AG09319 (cell line): ENCODE data around the gene EFCAB12.

Source experiments
- DNase-seq: peaks from one replicate; pipeline ENCODE4 v3.0.0-alpha.2; 2010; ENCODE audit warnings: low read depth; ENCODE audit errors: extremely low read depth
- TF ChIP-seq, protein P1 (sequence below): IDR thresholded peaks from 2 replicates; pipeline ENCODE4 v1.5.1; 2011; ENCODE audit warnings: low read depth, mild to moderate bottlenecking, inconsistent platforms, low read length, moderate library complexity

EFCAB12 gene

DNA sequence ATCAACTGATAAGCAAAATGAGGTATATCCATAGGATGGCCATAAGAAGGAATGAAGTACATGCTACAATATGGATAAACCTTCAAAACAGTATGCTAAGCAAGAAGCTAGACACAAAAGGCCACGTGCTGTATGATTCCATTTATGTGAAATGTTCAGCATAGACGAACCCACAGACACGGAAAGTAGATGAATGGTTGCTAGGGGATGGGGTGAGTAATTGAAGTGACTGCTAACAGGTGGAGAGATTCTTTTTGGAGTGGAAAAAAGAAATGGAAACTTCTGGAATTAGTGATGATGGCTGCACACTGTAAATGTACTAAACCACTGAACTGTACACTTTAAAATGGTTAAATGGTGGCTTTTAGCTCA lies 630 bp upstream of the EFCAB12 start:
- TF ChIP-seq, protein P1, sequence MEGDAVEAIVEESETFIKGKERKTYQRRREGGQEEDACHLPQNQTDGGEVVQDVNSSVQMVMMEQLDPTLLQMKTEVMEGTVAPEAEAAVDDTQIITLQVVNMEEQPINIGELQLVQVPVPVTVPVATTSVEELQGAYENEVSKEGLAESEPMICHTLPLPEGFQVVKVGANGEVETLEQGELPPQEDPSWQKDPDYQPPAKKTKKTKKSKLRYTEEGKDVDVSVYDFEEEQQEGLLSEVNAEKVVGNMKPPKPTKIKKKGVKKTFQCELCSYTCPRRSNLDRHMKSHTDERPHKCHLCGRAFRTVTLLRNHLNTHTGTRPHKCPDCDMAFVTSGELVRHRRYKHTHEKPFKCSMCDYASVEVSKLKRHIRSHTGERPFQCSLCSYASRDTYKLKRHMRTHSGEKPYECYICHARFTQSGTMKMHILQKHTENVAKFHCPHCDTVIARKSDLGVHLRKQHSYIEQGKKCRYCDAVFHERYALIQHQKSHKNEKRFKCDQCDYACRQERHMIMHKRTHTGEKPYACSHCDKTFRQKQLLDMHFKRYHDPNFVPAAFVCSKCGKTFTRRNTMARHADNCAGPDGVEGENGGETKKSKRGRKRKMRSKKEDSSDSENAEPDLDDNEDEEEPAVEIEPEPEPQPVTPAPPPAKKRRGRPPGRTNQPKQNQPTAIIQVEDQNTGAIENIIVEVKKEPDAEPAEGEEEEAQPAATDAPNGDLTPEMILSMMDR = no peak
- no peak for DNase-seq

DNA sequence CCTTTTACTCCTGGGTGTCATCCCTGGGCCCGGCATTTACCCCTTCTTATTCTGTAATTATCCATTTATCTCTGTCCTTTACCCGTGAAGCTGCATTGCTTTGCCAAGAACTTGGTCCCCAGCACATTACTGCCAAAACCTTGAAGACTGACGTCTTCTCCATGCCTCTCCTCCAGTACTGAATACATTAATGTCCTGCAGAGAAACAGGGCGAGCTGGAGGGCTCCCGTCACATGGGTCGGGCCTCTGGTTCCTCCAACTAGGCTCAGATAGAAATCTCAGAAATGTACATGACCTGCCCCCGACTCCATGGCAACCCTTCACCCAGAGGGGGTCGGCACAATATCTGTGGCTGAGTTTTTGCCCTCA lies 445 bp downstream of the EFCAB12 start:
- DNase-seq = no peak
- TF ChIP-seq, protein P1 = no peak

DNA sequence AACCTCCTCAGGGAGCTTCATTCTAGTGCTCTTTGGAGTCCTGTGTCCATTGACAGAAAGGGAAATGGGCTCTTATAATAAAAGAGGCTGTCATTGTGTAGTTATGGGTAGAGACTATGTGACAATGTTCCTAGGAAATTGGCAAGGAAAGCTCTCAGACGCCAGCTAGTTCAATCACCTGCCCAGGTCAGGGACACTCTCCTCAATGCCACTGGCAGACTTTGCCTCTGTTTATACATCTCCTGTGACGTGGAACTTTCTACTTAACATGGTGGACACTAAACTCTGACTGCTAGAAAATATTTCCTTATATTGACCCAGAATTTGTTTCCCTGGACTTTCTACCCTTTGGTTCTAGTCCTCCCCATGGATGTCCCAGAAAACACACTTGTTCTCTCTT lies 2.8 kb downstream of the EFCAB12 start:
- TF ChIP-seq, protein P1 = no peak

DNA sequence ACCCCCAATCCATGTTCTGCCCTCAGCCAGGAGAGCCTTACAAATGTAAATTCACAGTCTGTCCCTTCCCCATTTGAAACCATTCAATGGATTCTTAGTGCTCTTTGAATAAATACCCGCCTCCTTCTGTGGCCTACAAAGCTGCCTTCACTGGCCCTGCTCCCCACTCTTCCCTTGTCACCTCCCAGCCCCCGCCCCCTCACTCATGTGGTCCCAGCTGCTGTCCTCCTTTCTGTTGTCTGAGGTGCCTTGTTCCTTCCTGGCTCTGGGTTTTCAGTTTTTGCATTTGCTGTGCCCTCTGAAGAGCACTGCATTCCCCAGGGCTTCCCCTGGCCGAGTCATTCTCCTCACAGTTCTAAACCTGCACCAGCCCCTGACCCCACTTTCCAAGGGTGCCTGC lies 3.2 kb downstream of the EFCAB12 start:
- TF ChIP-seq, protein P1 = no peak
- no peak for DNase-seq

More for the DNA sequence above, 2.8 kb downstream of the EFCAB12 start:
- no peak for DNase-seq

DNA sequence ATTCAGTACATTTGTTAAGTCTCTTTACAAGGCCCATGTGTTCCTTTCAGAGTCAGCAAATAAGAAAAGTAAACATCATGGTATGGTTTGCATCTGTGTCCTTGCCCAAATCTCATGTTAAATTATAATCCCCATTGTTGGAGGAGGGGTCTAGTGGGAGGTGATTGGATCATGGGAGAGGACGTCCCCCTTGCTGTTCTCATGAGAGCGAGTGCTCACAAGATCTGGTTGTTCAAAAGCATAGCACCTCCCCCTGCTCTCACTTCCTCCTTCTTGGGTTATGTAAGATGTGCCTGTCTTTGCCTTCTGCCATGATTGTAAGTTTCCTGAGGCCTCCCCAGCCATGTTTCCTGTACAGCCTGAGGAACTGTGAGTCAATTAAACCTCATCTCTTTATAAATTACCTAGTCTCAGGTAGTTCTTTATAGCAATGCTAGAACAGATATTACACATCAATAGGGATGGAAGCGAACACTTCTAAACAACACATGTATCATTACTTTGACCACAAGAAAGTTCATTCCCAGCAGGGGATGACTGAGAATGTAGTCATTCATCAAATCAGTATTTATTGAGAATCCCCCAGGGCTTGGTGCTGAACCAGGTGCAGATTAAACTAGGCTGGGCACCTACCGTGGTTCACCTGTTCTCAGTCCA lies 4.1 kb downstream of the EFCAB12 start:
- no peak for DNase-seq
- TF ChIP-seq, protein P1 = no peak

DNA sequence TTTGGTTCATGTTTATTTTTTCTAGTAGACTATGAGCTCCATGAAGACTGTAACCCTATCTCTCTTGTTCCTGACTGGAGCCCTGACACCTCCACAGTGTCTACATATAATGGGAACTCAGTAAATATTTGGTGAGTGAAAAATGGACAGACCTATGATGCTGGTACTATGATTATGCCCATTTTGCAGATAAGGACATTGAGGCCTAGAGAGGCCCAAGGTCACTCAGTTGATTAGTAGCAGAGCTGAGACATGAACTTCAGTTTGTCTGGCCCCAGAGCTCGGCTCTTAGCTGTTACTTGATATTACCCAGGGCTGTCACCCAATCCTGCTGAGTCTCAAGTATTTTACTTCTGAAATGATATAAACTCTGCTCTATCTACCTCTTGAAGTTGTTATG lies 5.5 kb downstream of the EFCAB12 start:
- no peak for DNase-seq

DNA sequence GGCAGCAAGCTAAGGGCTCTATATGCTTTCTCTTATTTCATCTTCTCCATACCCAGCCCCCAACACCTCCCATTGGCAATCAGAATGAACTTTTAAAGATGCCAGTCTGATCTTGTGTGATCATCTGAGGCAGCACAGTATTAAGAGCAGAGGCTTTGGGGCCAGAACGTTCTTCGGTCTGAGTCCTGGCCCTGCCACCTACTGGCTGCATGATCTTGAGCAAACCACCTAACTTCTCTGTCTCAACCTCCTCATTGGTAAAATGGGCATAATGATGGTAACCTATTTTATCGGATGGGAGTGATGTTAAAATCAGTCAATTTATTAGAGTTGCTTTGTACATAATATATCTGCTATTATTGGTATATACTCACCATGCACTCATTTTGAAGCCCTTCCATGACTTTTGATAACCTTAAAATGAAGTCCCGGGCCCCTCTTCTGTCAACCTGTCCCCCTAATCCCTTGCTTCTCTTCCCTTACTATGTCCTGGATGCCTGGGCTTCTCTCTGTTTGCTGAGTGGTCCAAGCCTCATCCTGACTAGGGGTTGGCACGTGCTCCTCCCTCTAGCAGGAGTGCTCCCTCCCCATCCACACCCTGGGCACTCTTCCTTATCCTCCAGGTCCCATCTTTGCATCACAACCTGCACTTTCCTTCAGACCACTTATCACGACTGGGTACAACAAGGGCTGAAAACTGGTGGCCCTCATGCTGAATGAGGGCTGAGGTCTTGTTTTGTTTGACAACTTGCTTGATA lies 6.3 kb downstream of the EFCAB12 start:
- DNase-seq = no peak
- TF ChIP-seq, protein P1 = no peak; the same call in 1 of the 2 replicates

More for the DNA sequence above, 5.5 kb downstream of the EFCAB12 start:
- TF ChIP-seq, protein P1 = no peak
